PC-9 (cell line): ENCODE measurements around the gene GPRIN2. TPM values are rescaled to one million over a fixed set of nuclear protein-coding genes. Genes with fewer than 3 reads are reported as not detected.
"Not testable (repeated sequence)": the region's sequence is repeated elsewhere in the genome, so short reads cannot be mapped to it uniquely, and the experiment has no call there.

ENCODE experiments used
- BruUV-seq: library from RNA; stranded (reverse); fragments of 400-500 nt; replicated peaks from 2 replicates; lab custom pipeline; 2021; lab: Mats Ljungman, UMichigan
- CTCF ChIA-PET: fragments of 300-600 bp; sonication (Branson Sonifier 250); formaldehyde crosslinking; loops from one replicate; lab custom pipeline; 2022; ENCODE audit warnings: antibody characterized with exemption; lab: Charles Lee
- POLR2A ChIA-PET: fragments of 300-600 bp; sonication (Branson Sonifier 250); formaldehyde crosslinking; loops from one replicate; lab custom pipeline; 2022; ENCODE audit warnings: antibody characterized with exemption; ENCODE audit not compliant: unreplicated experiment; lab: Charles Lee
- DNase-seq, 2 experiments: peaks; one replicate each; pipeline versions ENCODE4 v3.0.0 to v3.0.0-alpha.2; 2015 to 2022; ENCODE audit warnings: mixed read lengths in 1 of 2
- H2AFZ ChIP-seq: fragments of 200-600 bp; sonication (generic); 2 replicates; pipeline ENCODE4 v1.8.1; 2017; ENCODE audit warnings: antibody characterized with exemption
- H3F3A ChIP-seq: fragments of 200-600 bp; sonication (generic); 2 replicates; pipeline ENCODE4 v1.8.1; 2017; ENCODE audit warnings: antibody characterized with exemption, mild to moderate bottlenecking, low read depth; ENCODE audit not compliant: insufficient read depth
- H3K27ac ChIP-seq: fragments of 200-600 bp; sonication (generic); 2 replicates; pipeline ENCODE4 v1.6.1; 2016; ENCODE audit warnings: mixed run types
- H3K27me3 ChIP-seq: fragments of 200-600 bp; sonication (generic); 2 replicates; pipeline ENCODE4 v1.6.1; 2016; ENCODE audit warnings: low read depth, mixed run types; ENCODE audit not compliant: insufficient read depth
- H3K36me3 ChIP-seq: fragments of 200-600 bp; sonication (generic); 2 replicates; pipeline ENCODE4 v1.6.1; 2016; ENCODE audit warnings: low read depth, mixed run types
- H3K4me1 ChIP-seq: fragments of 200-600 bp; sonication (generic); replicated peaks from 2 replicates; pipeline ENCODE4 v1.6.1; 2016; ENCODE audit warnings: mixed run types; ENCODE audit not compliant: insufficient read depth
- H3K4me2 ChIP-seq: fragments of 200-600 bp; sonication (generic); 2 replicates; pipeline ENCODE4 v1.6.1; 2017; ENCODE audit warnings: mixed run types
- H3K4me3 ChIP-seq: fragments of 200-600 bp; sonication (generic); 2 replicates; pipeline ENCODE4 v1.6.1; 2016; ENCODE audit warnings: mixed run types
- H3K79me2 ChIP-seq: fragments of 200-600 bp; sonication (generic); 2 replicates; pipeline ENCODE4 v1.6.1; 2017; ENCODE audit warnings: low read depth, mixed run types
- H3K9me2 ChIP-seq: fragments of 200-600 bp; sonication (generic); 2 replicates; pipeline ENCODE4 v1.8.1; 2017; ENCODE audit warnings: mild to moderate bottlenecking; ENCODE audit not compliant: insufficient read depth
- H3K9me3 ChIP-seq: fragments of 200-600 bp; sonication (generic); 2 replicates; pipeline ENCODE4 v1.8.1; 2016; ENCODE audit warnings: low read depth; ENCODE audit not compliant: insufficient read depth
- H4K20me1 ChIP-seq: fragments of 200-600 bp; sonication (generic); 2 replicates; pipeline ENCODE4 v1.8.1; 2017; ENCODE audit not compliant: insufficient read depth
- CTCF ChIP-seq: fragments of 200-600 bp; sonication (generic); conservative IDR thresholded peaks from 2 replicates; pipeline ENCODE4 v1.6.1; 2017; ENCODE audit warnings: mixed run types, antibody characterized with exemption, mild to moderate bottlenecking, moderate library complexity
- intact Hi-C: fragments of 100-400 bp; cut with micrococcal nuclease; formaldehyde crosslinking; loops from one replicate; pipeline ENCODE4 v1.10.0; 2022; ENCODE audit not compliant: unreplicated experiment
- total RNA-seq: library from RNA; stranded (reverse); gene quantifications from 2 replicates; pipeline ENCODE4 v1.2.3, GENCODE V29; 2021

Gene GPRIN2
- total RNA-seq, 1 experiment from 2014 or later, result 33.1 TPM

DNA sequence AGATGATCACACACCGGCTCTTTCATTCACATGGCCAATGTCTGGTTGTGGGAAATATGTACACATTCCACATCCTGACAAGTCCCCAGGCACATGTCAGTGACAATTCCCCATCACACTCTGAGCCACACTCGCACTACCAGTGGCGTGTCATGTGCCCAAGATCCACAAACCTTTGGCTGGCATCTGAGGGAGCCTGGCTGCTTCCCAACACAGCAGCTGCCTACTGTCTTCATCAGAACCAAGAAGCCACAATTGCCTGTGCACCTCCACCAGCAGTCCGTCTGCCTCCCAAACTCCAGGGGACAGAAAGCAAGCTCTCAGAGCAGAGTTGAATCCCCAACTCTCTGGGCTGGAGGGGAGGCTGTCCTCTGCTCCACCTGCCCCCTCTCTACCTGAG is 16.3 kb upstream of the GPRIN2 start:
- H3F3A ChIP-seq, H3K27ac ChIP-seq, DNase-seq, POLR2A ChIA-PET, H3K79me2 ChIP-seq, H3K36me3 ChIP-seq, H3K9me2 ChIP-seq, H3K4me2 ChIP-seq, H3K27me3 ChIP-seq, H3K4me1 ChIP-seq, H2AFZ ChIP-seq, BruUV-seq, H3K9me3 ChIP-seq, H3K4me3 ChIP-seq, H4K20me1 ChIP-seq, intact Hi-C loops, CTCF ChIA-PET: not testable (repeated sequence)

DNA sequence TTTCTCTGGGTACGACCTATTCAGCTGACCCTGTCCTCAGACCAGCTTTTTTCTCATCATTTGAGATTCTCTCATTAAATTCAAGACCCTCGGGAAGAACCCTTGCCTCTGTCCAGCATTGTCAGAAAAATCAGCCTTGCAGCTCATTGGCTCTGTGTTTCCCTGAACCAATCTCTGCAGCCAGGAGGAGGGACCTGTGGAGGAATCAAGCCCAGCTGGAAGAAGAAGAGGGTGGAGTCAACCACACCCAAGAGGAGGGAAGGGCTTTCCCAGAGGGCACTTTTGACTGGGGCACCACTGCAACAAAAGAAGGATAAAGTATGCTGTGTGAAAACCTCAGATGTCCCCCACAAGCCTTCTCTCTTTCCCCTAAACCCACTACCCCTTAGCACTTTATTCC is 14.2 kb upstream of the GPRIN2 start:
- H3K27me3 ChIP-seq, H3K9me2 ChIP-seq, H3K36me3 ChIP-seq, H3K79me2 ChIP-seq, CTCF ChIA-PET, H3K9me3 ChIP-seq, POLR2A ChIA-PET, H3K4me3 ChIP-seq, H4K20me1 ChIP-seq, H2AFZ ChIP-seq, H3K4me1 ChIP-seq, BruUV-seq, H3K4me2 ChIP-seq, intact Hi-C loops, H3K27ac ChIP-seq, H3F3A ChIP-seq, DNase-seq: not testable (repeated sequence)

DNA sequence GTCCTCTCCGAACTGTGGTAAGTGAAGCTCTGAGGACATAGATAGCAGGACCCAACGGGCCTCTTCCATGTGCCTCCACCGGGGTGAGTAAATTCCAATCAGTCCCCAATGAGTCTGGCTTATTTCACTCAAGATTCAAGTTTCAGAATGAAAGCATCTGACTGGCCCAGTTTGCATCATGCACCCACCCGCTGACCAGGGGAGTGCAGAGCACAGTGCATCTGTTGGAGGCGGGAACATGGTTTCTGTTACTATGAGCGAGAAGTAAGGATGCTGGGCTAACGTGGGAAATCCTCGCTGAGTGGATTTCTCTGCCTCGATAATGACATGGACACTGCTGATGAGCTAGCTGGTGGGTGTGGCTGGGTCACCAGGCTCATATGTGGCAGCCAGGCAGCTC is 10.7 kb upstream of the GPRIN2 start:
- H3K9me3 ChIP-seq, H3K79me2 ChIP-seq, H3K36me3 ChIP-seq, H3K4me3 ChIP-seq, CTCF ChIA-PET, H3K27me3 ChIP-seq, H3K4me2 ChIP-seq, H3F3A ChIP-seq, H4K20me1 ChIP-seq, H2AFZ ChIP-seq, H3K27ac ChIP-seq, DNase-seq, BruUV-seq, H3K4me1 ChIP-seq, H3K9me2 ChIP-seq, POLR2A ChIA-PET: not testable (repeated sequence)
- intact Hi-C loops, result loop anchor here (5.0 kb wide), 1 partner anchor 340 kb away; no protein-coding TSS in a partner anchor

- TF ChIP-seq CTCF, result peak; percentile 82
- H4K20me1 ChIP-seq, H3K4me1 ChIP-seq, POLR2A ChIA-PET, H3K27ac ChIP-seq, H3F3A ChIP-seq, H3K9me2 ChIP-seq, H3K36me3 ChIP-seq, H3K79me2 ChIP-seq, H3K4me3 ChIP-seq, H3K9me3 ChIP-seq, H3K27me3 ChIP-seq, BruUV-seq, H3K4me2 ChIP-seq, H2AFZ ChIP-seq: not testable (repeated sequence)
- CTCF ChIA-PET, result interaction anchor here (0.5 kb wide), 1 partner anchor 336 kb away, joined by 3 read pairs; no protein-coding TSS in a partner anchor
- peak; percentile 85 to 88 for DNase-seq
- intact Hi-C loops, result loop anchor here (5.0 kb wide), 1 partner anchor 338 kb away; no protein-coding TSS in a partner anchor
These were observed 9.3 kb upstream of the GPRIN2 start for GRCh38 chr10:46565591-46566332.
